HL-60 (cell line): ENCODE measurements around the gene SLC11A2.
A peak's percentile ranks its signal among the peaks of the same experiment; 100 is the strongest.

ENCODE experiments used
- DNase-seq, 2 experiments: peaks; one replicate each; pipeline ENCODE4 v3.0.0-alpha.2; 2010 to 2020; ENCODE audit warnings: low read depth in 1 of 2, low spot score in 1 of 2
- H3K27ac ChIP-seq: fragments of 250-450 bp; sonication (Bioruptor Pico); replicated peaks from 2 replicates; pipeline ENCODE4 v1.5.1; 2020; ENCODE audit warnings: mild to moderate bottlenecking, moderate library complexity
- H3K27me3 ChIP-seq: fragments of 250-450 bp; sonication (Bioruptor Pico); 2 replicates; pipeline ENCODE4 v1.5.1; 2021; ENCODE audit warnings: mild to moderate bottlenecking, moderate library complexity; ENCODE audit not compliant: insufficient read depth, poor library complexity, severe bottlenecking
- H3K4me3 ChIP-seq: replicated peaks from 2 replicates; pipeline ENCODE4 v1.5.1; 2011; ENCODE audit warnings: mild to moderate bottlenecking, control low read depth, low read length; ENCODE audit not compliant: insufficient read depth
- GABPA ChIP-seq: IDR thresholded peaks from 2 replicates; pipeline ENCODE4 v1.6.1; 2012; ENCODE audit warnings: low read depth
- POLR2AphosphoS5 ChIP-seq: IDR thresholded peaks from 2 replicates; pipeline ENCODE4 v1.6.1; 2012; ENCODE audit warnings: low read depth
- SPI1 ChIP-seq: IDR thresholded peaks from 2 replicates; pipeline ENCODE4 v1.6.1; 2012; ENCODE audit warnings: low read depth, mild to moderate bottlenecking, borderline replicate concordance
- TF ChIP-seq, protein P1 (sequence below): IDR thresholded peaks from one replicate; pipeline ENCODE4 v1.5.1; 2011; ENCODE audit warnings: low read length, control low read depth, inconsistent platforms; ENCODE audit not compliant: insufficient read depth
- TF ChIP-seq, protein P2 (sequence below): IDR thresholded peaks from 2 replicates; pipeline ENCODE4 v1.6.1; 2012; ENCODE audit warnings: low read depth; ENCODE audit not compliant: insufficient replicate concordance

Gene SLC11A2

DNA sequence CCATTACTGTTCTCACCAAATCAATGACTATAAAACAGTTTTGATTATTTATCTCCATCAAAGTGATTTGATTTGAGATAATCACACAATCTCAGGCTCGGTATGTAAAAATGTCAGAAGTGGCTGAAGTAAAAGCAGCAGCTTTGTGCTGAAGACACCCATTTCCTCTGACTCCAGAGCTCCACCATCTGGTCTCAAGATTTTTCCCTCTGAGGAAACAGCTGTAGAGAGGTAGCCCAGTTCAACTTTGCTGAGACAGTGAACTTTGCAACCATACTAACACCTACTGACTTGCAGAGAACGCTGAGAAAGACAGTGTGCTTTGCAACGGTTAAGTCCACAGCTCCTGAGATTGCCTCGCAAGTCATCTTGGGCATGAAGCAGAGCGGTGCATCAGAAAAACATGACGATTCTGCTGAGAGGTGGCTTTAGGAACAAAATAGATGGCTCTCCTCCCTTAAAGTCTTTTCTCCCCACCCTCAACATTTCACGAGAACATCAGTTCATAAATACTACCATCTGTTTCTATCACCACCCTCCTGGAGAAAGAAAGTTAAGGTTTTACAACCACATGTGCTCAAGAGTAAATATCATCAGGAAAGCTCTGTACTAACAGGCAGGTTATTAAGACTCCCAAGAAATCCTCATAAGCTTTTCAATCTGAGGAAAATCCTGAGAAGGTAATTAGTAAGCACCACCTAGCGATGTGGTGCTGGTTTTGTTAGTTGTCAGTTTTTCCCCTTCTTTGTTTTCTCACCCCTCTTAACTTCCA lies 39.0 kb downstream of the SLC11A2 start:
- H3K27ac ChIP-seq = no peak overlapping the region
- TF ChIP-seq, protein P1, sequence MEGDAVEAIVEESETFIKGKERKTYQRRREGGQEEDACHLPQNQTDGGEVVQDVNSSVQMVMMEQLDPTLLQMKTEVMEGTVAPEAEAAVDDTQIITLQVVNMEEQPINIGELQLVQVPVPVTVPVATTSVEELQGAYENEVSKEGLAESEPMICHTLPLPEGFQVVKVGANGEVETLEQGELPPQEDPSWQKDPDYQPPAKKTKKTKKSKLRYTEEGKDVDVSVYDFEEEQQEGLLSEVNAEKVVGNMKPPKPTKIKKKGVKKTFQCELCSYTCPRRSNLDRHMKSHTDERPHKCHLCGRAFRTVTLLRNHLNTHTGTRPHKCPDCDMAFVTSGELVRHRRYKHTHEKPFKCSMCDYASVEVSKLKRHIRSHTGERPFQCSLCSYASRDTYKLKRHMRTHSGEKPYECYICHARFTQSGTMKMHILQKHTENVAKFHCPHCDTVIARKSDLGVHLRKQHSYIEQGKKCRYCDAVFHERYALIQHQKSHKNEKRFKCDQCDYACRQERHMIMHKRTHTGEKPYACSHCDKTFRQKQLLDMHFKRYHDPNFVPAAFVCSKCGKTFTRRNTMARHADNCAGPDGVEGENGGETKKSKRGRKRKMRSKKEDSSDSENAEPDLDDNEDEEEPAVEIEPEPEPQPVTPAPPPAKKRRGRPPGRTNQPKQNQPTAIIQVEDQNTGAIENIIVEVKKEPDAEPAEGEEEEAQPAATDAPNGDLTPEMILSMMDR = peak; percentile 27
- no peak for TF ChIP-seq SPI1
- no peak overlapping the region for H3K4me3 ChIP-seq
- DNase-seq = peak; percentile 15 to 47
- no peaks in the 10 kb centered on the region for H3K27me3 ChIP-seq

DNA sequence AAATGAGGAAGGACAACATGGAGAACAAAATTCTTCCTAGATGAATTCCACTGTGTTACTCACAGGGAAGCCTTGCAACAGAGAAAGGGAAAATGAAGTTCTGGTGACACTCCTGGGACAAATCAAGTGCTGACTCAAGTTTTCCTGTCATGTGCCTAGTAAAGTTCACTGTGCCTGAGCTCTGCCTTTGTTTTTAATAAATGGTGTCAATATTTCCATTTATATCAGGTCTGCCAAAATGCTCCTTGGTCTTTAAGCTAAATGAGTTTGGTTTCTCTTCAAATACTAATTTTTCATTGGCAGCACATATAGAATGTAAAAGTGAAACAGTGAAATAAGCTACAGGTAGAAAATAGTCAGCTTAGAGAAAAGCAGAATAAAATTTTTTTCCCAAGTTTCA lies 40.9 kb downstream of the SLC11A2 start:
- Histone ChIP-seq H3K4me3 (no peak overlapping the region), H3K27me3 (no peaks in the 10 kb centered on the region), H3K27ac (no peak overlapping the region)
- DNase-seq = no peak
- TF ChIP-seq, protein P2, sequence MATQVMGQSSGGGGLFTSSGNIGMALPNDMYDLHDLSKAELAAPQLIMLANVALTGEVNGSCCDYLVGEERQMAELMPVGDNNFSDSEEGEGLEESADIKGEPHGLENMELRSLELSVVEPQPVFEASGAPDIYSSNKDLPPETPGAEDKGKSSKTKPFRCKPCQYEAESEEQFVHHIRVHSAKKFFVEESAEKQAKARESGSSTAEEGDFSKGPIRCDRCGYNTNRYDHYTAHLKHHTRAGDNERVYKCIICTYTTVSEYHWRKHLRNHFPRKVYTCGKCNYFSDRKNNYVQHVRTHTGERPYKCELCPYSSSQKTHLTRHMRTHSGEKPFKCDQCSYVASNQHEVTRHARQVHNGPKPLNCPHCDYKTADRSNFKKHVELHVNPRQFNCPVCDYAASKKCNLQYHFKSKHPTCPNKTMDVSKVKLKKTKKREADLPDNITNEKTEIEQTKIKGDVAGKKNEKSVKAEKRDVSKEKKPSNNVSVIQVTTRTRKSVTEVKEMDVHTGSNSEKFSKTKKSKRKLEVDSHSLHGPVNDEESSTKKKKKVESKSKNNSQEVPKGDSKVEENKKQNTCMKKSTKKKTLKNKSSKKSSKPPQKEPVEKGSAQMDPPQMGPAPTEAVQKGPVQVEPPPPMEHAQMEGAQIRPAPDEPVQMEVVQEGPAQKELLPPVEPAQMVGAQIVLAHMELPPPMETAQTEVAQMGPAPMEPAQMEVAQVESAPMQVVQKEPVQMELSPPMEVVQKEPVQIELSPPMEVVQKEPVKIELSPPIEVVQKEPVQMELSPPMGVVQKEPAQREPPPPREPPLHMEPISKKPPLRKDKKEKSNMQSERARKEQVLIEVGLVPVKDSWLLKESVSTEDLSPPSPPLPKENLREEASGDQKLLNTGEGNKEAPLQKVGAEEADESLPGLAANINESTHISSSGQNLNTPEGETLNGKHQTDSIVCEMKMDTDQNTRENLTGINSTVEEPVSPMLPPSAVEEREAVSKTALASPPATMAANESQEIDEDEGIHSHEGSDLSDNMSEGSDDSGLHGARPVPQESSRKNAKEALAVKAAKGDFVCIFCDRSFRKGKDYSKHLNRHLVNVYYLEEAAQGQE = no peak
- TF ChIP-seq SPI1 (no peak), POLR2AphosphoS5 (no peak), GABPA (no peak)
- TF ChIP-seq, protein P1 = no peak

DNA sequence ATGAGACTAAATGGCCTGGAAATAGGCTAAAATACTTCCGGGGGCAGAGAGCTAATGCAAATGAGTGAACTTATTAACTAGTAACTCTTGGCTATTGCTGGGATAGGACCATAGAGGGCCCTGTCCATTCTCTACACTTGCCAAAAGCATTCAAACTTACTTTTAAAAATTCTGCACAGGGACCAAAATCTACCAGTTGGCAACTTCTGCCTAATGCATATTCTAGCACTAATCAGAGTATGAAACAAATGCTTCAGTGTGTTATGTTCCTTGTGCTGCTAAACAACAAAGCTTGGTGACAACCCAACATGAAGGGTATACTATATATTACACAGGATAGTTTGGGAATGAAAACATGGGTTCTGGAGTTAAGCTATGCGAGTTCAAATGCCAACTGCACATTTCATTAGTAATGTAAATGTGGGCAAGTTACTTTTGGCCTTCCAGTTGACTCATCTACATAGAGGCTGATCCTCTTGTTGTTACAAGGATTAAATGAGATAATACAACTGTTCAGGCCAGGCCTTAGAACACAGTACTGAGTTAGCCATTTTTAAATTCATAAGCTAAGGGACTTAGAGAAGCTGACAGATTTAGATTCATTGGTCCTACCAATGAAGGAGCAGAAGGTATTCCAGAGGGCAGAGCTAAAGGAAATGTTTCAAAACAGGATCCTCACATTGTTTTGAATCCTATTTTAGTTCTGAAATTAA lies 41.4 kb downstream of the SLC11A2 start:
- no peak for TF ChIP-seq GABPA
- TF ChIP-seq, protein P2 = no peak
- TF ChIP-seq, protein P1 = no peak
- no peak for TF ChIP-seq POLR2AphosphoS5
- TF ChIP-seq SPI1 = no peak
- H3K27ac ChIP-seq = no peak overlapping the region
- no peak overlapping the region for H3K4me3 ChIP-seq
- H3K27me3 ChIP-seq = no peaks in the 10 kb centered on the region
- DNase-seq = no peak
